NCI-H187 (cell line): ENCODE results near the gene LRRC3C.
A peak's percentile ranks its signal among the peaks of the same experiment; 100 is the strongest.
"Not testable (repeated sequence)": the region's sequence is repeated elsewhere in the genome, so short reads cannot be mapped to it uniquely, and the experiment has no call there.

Experiments
- DNase-seq, 2 experiments: peaks; one replicate each; lab custom pipeline; 2025; lab: John Stamatoyannopoulos, UW

The LRRC3C gene, protein sequence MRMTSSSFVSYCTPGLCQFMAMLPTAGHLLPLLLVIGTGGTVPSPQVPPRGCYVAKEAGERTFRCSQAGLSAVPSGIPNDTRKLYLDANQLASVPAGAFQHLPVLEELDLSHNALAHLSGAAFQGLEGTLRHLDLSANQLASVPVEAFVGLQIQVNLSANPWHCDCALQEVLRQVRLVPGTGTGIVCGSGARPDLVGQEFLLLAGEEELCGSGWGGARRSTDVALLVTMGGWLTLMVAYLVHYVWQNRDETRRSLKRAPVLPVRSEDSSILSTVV

GRCh38 chr17:39927101-39927928 is at the start of gene LRRC3C, which contains the start of gene ORMDL3:
LRRC3C (plus strand) TSS chr17:39927732; CDS start chr17:39941524, 13,792 bp downstream.
ORMDL3 (minus strand) TSS chr17:39927601; CDS start chr17:39924203, 3,398 bp downstream.
- peak; percentile 77 to 82 for DNase-seq

GRCh38 chr17:39886102-39886501 is 41.4 kb upstream of the LRRC3C start:
- DNase-seq, result not testable (repeated sequence)

DNA sequence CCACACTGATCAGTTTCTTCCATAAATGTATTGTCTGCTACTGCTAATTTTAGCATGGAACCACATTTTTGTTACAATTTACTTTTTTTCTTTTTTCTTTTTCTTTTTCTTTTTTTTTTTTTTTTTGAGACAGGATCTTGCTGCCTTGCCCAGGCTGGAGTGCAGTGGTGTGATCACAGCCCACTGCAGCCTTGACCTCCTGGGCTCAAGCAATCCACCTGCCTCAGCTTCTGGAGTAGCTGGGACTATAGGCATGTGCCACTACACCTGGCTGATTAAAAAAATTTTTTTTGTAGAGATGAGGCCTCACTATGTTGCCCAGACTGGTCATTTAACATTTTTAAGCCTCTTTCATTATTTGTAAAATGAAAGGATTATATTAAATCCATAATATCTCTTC is 40.5 kb upstream of the LRRC3C start:
- no peak for DNase-seq

- DNase-seq, result no peak
These were observed 38.3 kb upstream of the LRRC3C start for GRCh38 chr17:39889200-39889599.

DNA sequence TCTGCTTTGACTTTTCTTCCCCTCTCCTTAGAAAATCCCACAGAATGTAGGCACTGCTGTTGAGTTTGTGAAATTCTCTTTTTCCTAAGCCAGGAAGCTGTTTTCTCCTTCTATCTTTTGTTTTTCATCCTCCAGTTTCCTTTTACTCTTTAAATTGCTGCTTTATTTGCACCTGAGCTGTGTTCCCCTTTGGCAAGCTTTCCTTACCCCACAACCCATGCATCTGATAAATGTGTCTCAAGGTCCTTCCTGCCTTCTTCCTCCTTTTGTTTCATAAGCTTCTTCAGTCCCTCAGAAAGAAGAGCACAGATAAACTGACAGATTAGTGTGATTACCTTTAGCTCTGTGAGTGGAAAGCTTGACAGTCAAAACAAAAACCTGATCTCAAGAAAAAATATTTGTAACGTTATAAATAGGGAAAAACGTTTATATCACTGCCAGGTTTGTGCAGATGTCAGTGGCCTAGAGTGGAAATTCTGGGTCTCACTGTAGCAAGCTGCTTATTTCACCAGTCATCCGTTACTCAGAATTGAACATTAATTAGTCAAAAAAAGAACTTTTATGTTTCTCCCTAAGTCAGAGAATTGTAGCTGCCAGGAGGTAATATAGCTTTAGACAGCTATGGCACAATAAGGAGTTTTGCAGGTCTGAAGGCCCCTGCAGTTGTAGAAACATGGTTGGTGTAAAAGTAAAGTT is 32.7 kb upstream of the LRRC3C start:
- DNase-seq, result no peak

DNA sequence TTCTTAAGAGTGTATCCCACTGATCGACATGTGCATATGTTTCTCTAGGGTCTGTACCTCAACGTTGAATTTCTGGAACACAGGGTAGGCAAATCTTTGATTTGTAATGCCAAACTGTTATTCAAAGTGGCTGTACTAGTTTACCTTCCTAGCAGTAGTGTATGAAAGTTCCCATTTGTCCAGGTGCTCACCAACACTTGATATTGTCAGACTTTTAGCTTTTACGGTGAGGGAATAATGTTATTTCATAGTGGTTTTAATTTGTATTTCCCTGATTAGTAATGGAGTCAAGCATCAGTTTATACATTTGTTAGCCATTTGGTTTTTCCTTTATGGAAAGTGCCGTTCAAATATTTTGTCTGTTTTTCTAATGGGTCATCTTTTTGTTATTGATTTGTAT is 29.4 kb upstream of the LRRC3C start:
- no peak for DNase-seq

GRCh38 chr17:39899215-39899614 is 28.3 kb upstream of the LRRC3C start:
- no peak for DNase-seq

GRCh38 chr17:39902027-39902426 is 25.5 kb upstream of the LRRC3C start:
- DNase-seq, result not testable (repeated sequence)

DNA sequence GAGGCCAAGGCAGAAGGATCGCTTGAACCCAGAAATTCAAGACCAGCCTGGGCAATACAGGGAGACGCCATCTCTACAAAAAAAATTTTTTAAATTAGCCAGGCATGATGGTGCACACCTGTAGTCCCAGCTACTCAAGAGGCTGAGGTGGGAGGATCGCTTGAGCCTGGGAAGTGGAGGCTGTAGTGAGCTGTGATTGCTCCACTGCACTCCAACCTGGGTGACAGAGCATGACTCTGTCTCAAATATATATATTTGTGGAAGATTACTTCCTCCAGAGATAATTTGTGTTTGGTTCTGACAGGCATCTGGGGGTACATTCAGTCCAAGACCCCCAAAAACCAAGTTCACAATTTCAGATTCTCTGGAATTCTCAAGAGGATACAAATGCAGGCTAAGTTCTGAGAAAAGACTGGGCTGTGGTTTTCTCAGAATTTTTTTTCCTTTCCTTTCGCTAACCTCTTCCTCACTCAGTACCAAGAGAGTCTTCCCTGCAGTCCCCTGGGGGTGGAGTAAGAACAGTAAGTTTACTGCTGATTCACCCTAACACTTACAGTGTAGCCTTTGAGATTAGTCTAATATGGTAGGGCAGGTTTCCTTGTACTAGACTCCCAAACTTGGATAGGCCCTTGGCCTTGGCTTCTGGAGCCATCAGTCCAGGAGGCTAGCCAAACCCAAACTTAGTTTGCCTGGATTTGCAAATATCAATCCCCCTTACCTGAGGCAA is 24.2 kb upstream of the LRRC3C start:
- DNase-seq, result no peak

DNA sequence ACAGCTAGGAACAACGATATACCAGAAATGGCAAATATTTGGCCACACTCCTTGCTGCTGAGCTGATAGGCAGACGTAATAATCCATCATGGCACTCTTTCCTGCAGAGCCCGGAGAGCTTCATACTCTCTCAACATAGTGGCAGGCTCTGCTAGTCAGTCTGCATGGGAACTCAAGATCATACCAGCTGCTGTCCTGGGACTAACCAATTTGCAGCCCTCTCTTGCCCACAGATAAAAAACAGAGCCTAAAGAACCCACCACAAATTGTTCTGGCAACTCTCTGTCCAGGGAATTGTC is 22.6 kb upstream of the LRRC3C start:
- no peak for DNase-seq

DNA sequence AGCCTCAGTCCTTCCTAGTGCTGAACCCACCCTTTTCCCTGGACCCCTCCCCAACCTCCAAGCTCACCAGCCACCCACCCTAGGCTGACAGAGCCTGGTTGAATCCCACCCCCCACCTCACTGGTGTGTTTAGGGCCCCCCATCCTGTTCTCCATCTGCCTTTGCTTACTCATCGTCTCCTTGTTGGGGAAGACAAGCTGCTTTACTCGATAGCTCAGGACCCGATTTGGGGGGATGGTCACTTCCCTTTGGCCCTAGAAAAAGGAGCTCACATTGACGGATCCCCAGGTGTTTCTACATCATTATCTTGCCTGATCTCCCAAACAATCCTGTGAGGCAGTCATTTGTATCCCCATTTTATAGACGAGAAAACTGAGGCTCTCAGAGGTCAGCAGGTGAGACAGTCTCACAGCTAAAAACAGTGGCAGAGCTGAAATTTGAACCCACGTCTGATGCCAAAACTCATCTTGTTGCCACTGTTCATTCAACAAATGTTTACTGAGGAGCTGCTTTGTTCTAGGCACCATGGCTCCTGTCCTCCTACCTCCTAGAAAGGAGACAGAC is 18.7 kb upstream of the LRRC3C start:
- no peak for DNase-seq

- DNase-seq, result no peak
These were observed 13.5 kb upstream of the LRRC3C start for GRCh38 chr17:39913989-39914388.

GRCh38 chr17:39915559-39915958 is 12.0 kb upstream of the LRRC3C start:
- peak in 1 of 2 experiments; percentile 13 for DNase-seq

DNA sequence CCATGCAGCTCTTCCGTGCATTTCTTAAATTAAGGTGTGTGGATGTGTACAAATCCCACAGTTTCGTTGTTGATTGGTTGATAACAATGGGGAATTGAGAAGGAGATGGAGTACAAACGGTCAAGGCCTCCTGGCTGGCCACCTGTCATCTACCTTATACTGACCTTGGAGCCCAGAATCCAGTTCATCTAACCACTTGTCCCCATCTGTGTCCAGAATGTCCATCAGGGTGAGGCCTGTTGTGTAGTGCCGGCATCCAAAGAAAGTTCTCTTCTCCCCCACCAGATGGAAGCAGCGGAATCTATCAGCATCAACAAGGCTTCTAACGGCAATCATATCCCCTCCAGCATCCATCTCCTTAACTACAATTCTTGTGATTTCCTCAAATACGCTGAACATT is 10.6 kb upstream of the LRRC3C start:
- no peak for DNase-seq

DNA sequence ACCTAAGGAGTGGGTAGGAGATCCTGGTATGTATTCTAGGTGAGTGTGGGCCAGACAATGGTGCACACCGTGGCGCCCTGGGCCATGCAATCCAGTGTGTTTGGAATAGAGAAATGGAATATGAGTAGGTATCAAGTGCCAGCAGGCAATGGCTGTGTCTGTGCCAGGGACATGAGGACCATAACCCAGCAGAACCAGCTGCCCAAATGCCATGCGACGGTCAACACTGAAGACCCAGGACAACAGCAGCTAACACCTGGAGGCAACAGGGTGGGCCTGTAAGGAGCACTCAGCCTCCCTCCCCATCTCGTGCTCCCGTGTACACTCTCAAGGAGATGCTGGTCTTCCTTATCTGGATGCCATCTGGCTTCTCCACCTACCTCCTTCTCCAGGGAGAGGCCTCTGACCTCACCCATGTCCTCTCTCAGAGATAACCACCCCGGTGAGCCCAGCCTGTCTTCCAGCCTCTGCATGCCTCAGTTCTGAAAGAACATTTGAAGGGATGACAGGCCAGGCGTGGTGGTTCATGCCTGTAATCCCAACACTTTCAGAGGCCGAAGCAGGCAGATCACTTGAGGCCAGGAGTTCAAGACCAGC is 8.3 kb upstream of the LRRC3C start:
- no peak for DNase-seq

DNA sequence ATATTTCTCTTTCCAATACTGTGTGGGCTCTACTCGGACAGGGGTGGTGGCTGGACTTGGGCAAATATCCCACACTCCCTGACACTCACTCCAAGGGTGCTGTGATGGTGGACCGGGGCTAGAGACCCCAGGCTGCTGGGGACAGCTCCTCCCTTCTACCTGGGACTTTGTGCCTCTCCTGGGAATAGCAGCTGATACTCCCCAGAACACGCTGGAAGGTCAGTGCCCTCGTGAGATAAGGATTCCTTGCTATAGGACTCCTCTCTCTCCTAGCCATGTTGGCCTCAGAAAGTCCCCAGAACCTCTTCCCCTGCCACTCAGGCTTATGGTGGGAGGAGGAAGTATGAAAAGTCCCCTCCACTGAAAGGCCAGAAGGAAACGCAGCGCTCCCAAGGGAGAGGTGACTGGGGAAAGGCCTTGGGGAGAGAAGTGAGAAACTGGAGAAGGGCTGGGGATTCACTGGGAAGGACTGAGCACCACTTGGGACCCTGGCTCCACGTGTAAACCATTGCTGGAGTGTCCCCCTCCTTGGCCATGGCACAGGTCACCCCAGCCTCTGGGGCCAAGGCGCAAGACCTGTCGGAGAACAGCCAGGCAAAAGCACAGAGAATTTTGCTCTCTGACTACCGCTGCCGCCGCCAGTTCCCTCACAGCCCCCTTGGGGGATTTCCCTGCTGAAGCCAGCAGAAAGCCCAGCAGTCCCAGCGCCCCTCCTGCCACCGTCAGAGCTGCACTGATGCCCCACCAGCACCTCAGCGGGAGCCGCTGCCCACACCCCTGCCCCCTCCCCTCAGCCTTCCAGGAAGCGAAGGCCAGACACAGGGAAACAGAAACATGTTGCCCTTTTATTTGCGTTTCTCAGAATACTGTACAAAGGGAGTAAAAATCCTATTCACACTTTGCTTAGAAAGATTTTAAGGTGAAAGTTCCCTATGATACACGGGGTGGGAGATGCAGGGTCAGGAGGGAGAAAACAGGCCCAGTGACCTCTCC is 7.0 kb upstream of the LRRC3C start:
- DNase-seq, result no peak

- no peak for DNase-seq
These were observed 6.2 kb upstream of the LRRC3C start for GRCh38 chr17:39921323-39921722.

DNA sequence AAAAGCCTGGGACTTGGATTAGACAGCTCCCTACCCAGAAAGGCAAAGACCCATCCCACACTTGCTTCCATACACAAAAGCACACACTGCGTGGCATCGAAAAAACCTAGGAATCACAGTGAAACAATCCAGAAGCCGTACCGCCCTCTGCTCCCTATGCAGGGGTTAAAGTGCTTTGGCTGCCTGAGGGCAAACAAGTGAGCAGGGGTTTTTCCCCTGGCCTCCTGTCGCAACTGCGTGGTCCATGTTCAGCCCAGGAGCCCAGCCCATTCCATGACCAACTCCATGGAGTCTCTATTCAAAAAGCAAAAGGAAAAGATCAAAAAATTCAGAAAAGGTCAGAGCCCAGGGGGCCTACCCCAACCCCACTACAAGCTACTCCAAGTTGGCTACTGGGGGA is 5.5 kb upstream of the LRRC3C start:
- DNase-seq, result no peak

DNA sequence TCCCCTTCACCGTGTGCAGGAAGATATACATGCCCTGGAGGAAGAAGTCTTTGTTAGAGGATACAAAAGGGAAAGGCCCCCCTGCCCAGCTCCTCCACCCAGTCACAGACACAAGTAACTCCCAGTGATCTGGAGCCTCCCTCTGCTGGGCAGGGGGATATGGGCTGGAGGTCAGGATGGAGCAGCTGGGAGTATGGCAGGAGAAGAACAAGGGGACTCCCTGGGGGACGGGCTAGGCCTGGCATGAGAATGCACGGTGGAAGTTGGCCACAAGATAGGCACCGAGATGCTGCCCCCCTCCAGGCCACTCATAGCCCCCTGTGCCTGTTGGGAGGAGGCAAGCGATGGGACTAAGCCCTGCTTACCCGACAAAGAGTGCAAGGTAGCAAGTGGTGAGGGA is 4.3 kb upstream of the LRRC3C start:
- no peak for DNase-seq
